Measurements from ENCODE around the gene ELOVL1. TPM values are rescaled to one million over a fixed set of nuclear protein-coding genes. Genes with fewer than 3 reads are reported as not detected.

ELOVL1 gene
- total and polyA plus RNA-seq, 2 donors: 28.1 to 108 TPM

DNA sequence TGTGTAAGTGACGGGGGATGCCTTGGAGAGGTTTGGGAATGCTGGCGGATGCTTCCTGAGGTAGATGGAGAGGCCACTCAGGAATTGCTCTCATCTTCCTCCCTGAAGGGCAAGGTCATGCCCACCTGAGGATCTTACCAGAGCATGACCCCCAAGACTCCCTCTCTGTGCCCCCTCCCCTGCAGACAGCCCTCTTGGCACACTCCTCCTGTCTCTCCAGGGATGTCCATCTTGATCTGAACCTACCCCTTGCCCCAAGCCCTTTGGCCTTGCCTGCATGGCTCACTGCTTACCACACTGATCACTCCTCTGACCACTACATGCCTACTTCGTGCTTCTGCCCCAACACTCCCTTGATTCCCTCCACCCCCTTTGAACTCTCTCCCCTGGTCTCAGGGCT is 48.0 kb downstream of the ELOVL1 start:
- DNase-seq (ENCODE audit: extremely low spot score): no peak
- Histone ChIP-seq H3K36me3 (ENCODE audit: insufficient read depth) (no peaks in the 10 kb centered on the region), H3K27ac (ENCODE audit: low read depth) (no peak overlapping the region), H3K4me3 (ENCODE audit: low read depth, low read length) (no peak overlapping the region), H3K4me1 (ENCODE audit: insufficient read depth) (no peaks in the 10 kb centered on the region)
- 67% methylated on average over 3 of the region's 3 CpGs for WGBS

DNA sequence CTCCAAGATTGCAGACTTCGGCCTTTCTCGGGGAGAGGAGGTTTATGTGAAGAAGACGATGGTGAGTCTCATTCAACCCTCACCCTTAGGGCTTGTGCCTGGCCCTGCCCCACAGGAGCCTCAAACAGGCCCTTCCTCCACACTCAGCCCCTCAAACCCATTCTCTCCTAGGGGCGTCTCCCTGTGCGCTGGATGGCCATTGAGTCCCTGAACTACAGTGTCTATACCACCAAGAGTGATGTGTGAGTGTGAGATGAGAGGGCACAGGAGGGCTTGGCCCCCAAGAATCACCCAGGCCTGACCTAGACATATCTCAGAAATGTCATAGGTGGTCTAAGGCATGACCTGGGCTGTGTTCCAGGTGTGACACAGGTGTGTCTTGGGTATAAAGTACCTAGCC is 48.5 kb downstream of the ELOVL1 start:
- no peak overlapping the region for H3K4me3 ChIP-seq (ENCODE audit: low read depth, low read length)
- no peaks in the 10 kb centered on the region for H3K4me1 ChIP-seq (ENCODE audit: insufficient read depth)
- H3K27ac ChIP-seq (ENCODE audit: low read depth): no peak overlapping the region
- H3K36me3 ChIP-seq (ENCODE audit: insufficient read depth): no peaks in the 10 kb centered on the region
- DNase-seq (ENCODE audit: extremely low spot score): no peak
- WGBS: 94% methylated on average over 5 of the region's 5 CpGs

DNA sequence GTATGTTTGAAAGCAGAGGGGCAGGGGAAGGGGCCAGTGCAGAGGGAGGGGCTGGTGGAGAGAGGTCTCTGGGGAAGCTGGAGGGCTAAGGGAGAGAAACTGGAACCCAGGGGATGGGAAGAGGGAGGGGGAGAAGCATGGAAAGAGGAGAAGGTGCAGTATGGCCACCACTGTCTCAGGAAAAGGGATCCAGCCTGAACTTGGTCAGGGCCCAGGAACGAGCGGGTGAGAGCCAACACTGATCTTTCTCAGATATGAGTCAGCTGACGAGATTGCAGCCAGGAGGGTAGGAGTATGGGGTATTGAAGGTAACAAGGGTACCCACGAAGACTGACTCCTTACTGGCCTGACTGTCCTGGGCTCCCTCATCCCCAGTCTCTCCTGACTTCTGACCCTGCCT is 49.0 kb downstream of the ELOVL1 start:
- H3K4me1 ChIP-seq (ENCODE audit: insufficient read depth): no peaks in the 10 kb centered on the region
- no peak overlapping the region for H3K27ac ChIP-seq (ENCODE audit: low read depth)
- 65% methylated on average over 4 of the region's 4 CpGs for WGBS
- H3K36me3 ChIP-seq (ENCODE audit: insufficient read depth): no peaks in the 10 kb centered on the region
- no peak for DNase-seq (ENCODE audit: extremely low spot score)
- no peak overlapping the region for H3K4me3 ChIP-seq (ENCODE audit: low read depth, low read length)

DNA sequence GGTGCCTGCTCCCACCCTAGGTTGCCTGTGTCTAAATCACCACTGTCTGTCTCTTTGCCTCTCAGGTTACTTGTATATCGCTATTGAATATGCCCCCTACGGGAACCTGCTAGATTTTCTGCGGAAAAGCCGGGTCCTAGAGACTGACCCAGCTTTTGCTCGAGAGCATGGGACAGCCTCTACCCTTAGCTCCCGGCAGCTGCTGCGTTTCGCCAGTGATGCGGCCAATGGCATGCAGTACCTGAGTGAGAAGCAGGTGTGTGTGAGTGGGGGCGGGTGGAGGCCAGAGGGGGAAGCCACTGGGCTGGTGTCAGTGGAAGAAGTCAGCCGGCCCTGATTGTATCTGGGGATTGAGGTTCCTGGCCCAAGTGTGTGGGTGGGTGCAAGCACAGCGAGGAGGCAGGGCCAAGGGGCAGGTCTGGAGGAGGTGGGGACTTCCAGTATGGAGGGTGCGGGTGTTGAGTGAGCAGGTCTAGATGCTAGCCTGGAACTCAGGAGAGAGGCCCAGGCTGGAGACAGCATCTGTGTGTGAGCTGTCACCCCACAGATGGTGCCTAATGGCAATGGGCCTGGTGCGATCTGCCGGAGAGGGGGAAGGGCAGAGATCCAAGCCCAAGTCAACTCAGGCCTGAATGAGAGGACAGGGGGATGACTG is 49.9 kb downstream of the ELOVL1 start:
- Histone ChIP-seq H3K4me1 (ENCODE audit: insufficient read depth) (no peaks in the 10 kb centered on the region), H3K4me3 (ENCODE audit: low read depth, low read length) (no peak overlapping the region), H3K36me3 (ENCODE audit: insufficient read depth) (no peaks in the 10 kb centered on the region), H3K27ac (ENCODE audit: low read depth) (no peak overlapping the region)
- DNase-seq (ENCODE audit: extremely low spot score): no peak
- 80% methylated on average over 15 of the region's 15 CpGs for WGBS

DNA sequence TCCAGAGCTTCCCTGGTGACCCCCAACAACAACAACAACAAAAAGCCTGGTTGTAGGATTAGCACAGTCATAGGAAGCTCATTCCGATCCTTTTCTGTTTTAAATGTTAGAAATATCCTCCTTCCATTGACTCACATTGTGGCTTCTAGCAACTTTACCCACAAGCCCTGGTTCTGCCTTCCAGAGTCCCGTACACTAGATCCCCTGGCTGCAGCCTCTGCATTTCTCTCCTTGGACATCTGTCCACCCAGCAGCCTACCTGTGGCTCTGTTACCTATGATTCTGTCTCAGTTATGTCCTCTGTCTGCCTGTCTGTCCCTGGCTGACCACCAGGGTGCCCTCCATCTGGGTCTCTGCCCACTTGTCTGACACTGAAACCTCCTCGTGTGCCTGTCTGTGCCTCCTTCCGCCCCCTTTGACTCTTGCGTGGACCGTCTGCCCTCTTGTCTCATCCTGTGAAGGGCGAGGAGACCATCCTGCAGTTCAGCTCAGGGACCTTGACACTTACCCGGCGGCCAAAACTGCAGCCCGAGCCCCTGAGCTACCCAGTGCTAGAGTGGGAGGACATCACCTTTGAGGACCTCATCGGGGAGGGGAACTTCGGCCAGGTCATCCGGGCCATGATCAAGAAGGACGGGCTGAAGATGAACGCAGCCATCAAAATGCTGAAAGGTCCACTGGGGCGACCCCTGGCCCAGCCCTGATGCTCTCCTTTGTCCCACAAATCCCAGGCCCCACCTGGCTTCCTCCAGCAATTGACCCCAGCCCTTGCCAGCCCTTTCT is 50.9 kb downstream of the ELOVL1 start:
- no peak overlapping the region for H3K4me3 ChIP-seq (ENCODE audit: low read depth, low read length)
- no peak overlapping the region for H3K27ac ChIP-seq (ENCODE audit: low read depth)
- 89% methylated on average over 16 of the region's 16 CpGs for WGBS
- no peaks in the 10 kb centered on the region for H3K4me1 ChIP-seq (ENCODE audit: insufficient read depth)
- DNase-seq (ENCODE audit: extremely low spot score): no peak
- no peaks in the 10 kb centered on the region for H3K36me3 ChIP-seq (ENCODE audit: insufficient read depth)

DNA sequence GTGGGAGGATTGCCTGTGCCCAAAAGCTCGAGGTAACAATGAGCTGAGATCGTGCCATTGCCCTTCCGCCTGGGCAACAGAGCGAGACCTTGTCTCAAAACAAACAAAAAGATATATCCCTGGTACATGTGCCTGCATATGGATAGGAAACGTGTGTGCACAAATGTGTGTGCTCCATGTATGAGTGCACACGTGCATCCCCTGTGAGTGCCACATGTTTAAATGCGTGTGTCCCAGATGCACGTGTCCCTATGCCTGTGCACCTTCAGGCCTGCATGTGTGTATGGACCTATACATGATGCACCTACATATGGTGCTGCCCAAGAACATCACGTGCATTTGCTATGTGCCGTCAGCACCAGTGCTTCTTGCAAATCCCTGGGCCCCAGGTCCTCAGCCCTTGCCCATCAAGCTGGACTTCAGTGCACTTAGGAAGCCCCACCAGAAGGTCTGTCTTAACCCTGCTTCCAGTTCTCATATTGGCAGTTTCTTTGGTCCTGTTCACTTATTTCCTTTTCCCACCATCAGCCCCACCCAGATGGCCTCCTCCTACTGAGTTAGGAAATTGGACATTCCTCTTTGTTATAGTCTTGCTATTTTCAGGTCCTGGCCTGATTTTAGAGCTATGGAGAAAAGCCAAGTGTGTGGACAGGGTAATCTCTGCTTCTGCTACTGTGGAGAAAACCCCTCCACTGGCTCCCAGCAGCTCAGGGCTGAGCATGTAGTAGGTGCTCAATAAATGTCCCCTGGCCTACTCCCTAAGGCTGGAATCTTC is 51.7 kb downstream of the ELOVL1 start:
- no peak overlapping the region for H3K4me3 ChIP-seq (ENCODE audit: low read depth, low read length)
- no peaks in the 10 kb centered on the region for H3K4me1 ChIP-seq (ENCODE audit: insufficient read depth)
- no peak for DNase-seq (ENCODE audit: extremely low spot score)
- 91% methylated on average over 10 of the region's 10 CpGs for WGBS
- no peak overlapping the region for H3K27ac ChIP-seq (ENCODE audit: low read depth)
- no peaks in the 10 kb centered on the region for H3K36me3 ChIP-seq (ENCODE audit: insufficient read depth)

DNA sequence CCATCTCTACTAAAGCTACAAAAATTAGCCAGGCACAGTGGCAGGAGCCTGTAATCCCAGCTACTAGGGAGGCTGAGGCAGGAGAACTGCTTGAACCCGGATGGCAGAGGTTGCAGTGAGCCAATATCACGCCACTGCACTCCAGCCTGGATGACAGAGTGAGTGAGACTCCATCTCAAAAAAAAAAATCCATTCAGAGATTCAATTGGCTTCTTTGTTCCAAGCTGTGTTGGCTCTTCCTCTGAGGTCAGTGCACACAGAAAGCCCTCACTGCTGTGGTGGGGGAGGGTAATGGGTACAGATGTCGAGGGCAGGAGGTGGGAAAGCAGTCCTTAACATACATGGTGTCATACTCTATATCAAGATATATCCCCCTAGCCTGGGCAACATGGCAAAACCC is 52.3 kb downstream of the ELOVL1 start:
- Histone ChIP-seq H3K36me3 (ENCODE audit: insufficient read depth) (no peaks in the 10 kb centered on the region), H3K27ac (ENCODE audit: low read depth) (no peak overlapping the region), H3K4me1 (ENCODE audit: insufficient read depth) (no peaks in the 10 kb centered on the region), H3K4me3 (ENCODE audit: low read depth, low read length) (no peak overlapping the region)
- DNase-seq (ENCODE audit: extremely low spot score): no peak
- 84% methylated on average over 3 of the region's 3 CpGs for WGBS

DNA sequence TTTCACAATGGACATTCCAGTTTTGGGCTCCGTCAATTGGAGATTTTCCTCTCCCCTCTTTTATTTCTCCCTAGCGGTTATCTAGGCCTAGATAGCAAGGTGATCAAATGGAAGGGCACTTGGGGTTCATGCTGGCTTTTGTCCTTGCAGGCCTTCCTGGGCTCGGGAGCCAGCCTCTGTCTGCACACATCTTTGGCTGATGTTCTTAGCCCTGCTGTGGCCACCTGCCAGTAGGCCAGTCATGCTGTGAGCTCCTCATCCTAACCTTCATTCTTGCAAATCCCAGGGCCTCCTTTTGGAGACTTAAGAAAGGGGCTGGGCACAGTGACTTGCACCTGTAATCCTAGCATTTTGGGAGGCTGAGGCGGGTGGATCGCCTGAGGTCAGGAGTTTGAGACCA is 53.6 kb downstream of the ELOVL1 start:
- Histone ChIP-seq H3K27ac (ENCODE audit: low read depth) (no peak overlapping the region), H3K4me3 (ENCODE audit: low read depth, low read length) (no peak overlapping the region), H3K4me1 (ENCODE audit: insufficient read depth) (no peaks in the 10 kb centered on the region), H3K36me3 (ENCODE audit: insufficient read depth) (no peaks in the 10 kb centered on the region)
- no peak for DNase-seq (ENCODE audit: extremely low spot score)
- WGBS: 96% methylated on average over 5 of the region's 5 CpGs

DNA sequence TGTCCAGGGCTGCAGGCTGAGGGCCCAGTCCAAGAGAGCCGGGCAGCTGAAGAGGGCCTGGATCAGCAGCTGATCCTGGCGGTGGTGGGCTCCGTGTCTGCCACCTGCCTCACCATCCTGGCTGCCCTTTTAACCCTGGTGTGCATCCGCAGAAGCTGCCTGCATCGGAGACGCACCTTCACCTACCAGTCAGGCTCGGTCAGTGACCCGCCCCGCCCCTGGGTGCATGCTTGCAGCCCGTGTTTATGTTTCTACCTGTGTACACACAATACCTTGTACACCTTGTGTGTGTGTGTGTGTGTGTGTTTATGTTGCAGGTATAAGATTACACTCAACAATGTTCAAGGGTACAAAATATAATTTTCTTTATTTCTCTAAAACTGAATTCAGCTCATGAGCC is 54.0 kb downstream of the ELOVL1 start:
- no peak for DNase-seq (ENCODE audit: extremely low spot score)
- Histone ChIP-seq H3K36me3 (ENCODE audit: insufficient read depth) (no peaks in the 10 kb centered on the region), H3K27ac (ENCODE audit: low read depth) (no peak overlapping the region), H3K4me1 (ENCODE audit: insufficient read depth) (no peaks in the 10 kb centered on the region), H3K4me3 (ENCODE audit: low read depth, low read length) (no peak overlapping the region)
- 95% methylated on average over 10 of the region's 10 CpGs for WGBS

Other genes starting within 250 kb of the ELOVL1 start
- 30.3 TPM for gene EBNA1BP2, start 195.7 kb downstream of the ELOVL1 start, total RNA-seq
- gene EBNA1BP2, start 195.7 kb downstream of the ELOVL1 start, polyA plus RNA-seq: 63.2 TPM
- 0.11 TPM for gene CFAP57, start 195.7 kb downstream of the ELOVL1 start, total RNA-seq
- 0.05 TPM for gene CFAP57, start 195.7 kb downstream of the ELOVL1 start, polyA plus RNA-seq
- 0.32 TPM for gene TMEM125, start 98.0 kb downstream of the ELOVL1 start, total RNA-seq
- 0.47 TPM for gene TMEM125, start 98.0 kb downstream of the ELOVL1 start, polyA plus RNA-seq
- gene C1orf210, start 82.4 kb downstream of the ELOVL1 start, total RNA-seq: 0.90 TPM
- gene C1orf210, start 82.4 kb downstream of the ELOVL1 start, polyA plus RNA-seq: 1.4 TPM
- 38.5 TPM for gene TIE1, start 67.0 kb downstream of the ELOVL1 start, total RNA-seq
- 35.2 TPM for gene TIE1, start 67.0 kb downstream of the ELOVL1 start, polyA plus RNA-seq
- gene MPL, start 30.2 kb downstream of the ELOVL1 start, total RNA-seq: not detected
- gene MPL, start 30.2 kb downstream of the ELOVL1 start, polyA plus RNA-seq: 0.33 TPM
- 12.3 TPM for gene CDC20, start 9.0 kb downstream of the ELOVL1 start, total RNA-seq
- 1.7 TPM for gene CDC20, start 9.0 kb downstream of the ELOVL1 start, polyA plus RNA-seq
- 33.6 TPM for gene MED8, start 21.8 kb upstream of the ELOVL1 start, total RNA-seq
- 31.5 TPM for gene MED8, start 21.8 kb upstream of the ELOVL1 start, polyA plus RNA-seq
- gene SZT2, start 21.9 kb upstream of the ELOVL1 start, total RNA-seq: 42.3 TPM
- 14.9 TPM for gene SZT2, start 21.9 kb upstream of the ELOVL1 start, polyA plus RNA-seq
- 27.8 TPM for gene HYI, start 85.9 kb upstream of the ELOVL1 start, total RNA-seq
- gene HYI, start 85.9 kb upstream of the ELOVL1 start, polyA plus RNA-seq: 49.3 TPM
- 48.7 TPM for gene PTPRF, start 162.9 kb upstream of the ELOVL1 start, total RNA-seq
- 66.3 TPM for gene PTPRF, start 162.9 kb upstream of the ELOVL1 start, polyA plus RNA-seq